ENCODE measurements around the gene VAMP2.
"Not testable (repeated sequence)": the region's sequence is repeated elsewhere in the genome, so short reads cannot be mapped to it uniquely, and the experiment has no call there.

GRCh38 chr17:8170186-8170585, 7.4 kb upstream of the VAMP2 start:
- TF ChIP-seq, protein P1, sequence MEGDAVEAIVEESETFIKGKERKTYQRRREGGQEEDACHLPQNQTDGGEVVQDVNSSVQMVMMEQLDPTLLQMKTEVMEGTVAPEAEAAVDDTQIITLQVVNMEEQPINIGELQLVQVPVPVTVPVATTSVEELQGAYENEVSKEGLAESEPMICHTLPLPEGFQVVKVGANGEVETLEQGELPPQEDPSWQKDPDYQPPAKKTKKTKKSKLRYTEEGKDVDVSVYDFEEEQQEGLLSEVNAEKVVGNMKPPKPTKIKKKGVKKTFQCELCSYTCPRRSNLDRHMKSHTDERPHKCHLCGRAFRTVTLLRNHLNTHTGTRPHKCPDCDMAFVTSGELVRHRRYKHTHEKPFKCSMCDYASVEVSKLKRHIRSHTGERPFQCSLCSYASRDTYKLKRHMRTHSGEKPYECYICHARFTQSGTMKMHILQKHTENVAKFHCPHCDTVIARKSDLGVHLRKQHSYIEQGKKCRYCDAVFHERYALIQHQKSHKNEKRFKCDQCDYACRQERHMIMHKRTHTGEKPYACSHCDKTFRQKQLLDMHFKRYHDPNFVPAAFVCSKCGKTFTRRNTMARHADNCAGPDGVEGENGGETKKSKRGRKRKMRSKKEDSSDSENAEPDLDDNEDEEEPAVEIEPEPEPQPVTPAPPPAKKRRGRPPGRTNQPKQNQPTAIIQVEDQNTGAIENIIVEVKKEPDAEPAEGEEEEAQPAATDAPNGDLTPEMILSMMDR (IDR thresholded peaks at IDR 0.05 in 2 of 3, conservative IDR thresholded peaks at IDR 0.05 in 1 of 3; ENCODE audit: control insufficient read depth in 2 of 3, extremely low read depth in 1 of 3, insufficient read depth in 1 of 3, low read depth in 3 of 3, low read length in 3 of 3): not testable (repeated sequence)
- TF ChIP-seq, protein P2, sequence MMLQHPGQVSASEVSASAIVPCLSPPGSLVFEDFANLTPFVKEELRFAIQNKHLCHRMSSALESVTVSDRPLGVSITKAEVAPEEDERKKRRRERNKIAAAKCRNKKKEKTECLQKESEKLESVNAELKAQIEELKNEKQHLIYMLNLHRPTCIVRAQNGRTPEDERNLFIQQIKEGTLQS (IDR thresholded peaks at IDR 0.05; ENCODE audit: borderline replicate concordance, extremely low read depth, low read depth, low read length): not testable (repeated sequence)
- TF ChIP-seq JUND (IDR thresholded peaks at IDR 0.05; ENCODE audit: low read depth, low read length); FOXM1 (IDR thresholded peaks at IDR 0.05; ENCODE audit: low read depth, low read length); GATAD2B (conservative IDR thresholded peaks at IDR 0.05; ENCODE audit: low read depth); SMC3 (IDR thresholded peaks at IDR 0.05; ENCODE audit: borderline replicate concordance, low read length); CREM (IDR thresholded peaks at IDR 0.05; ENCODE audit: low read depth); CHD4 (IDR thresholded peaks at IDR 0.05); SP1 (IDR thresholded peaks at IDR 0.05; ENCODE audit: low read depth, low read length); TAF1 (IDR thresholded peaks at IDR 0.05; ENCODE audit: borderline replicate concordance, low read depth, low read length); CREB1 (IDR thresholded peaks at IDR 0.05; ENCODE audit: low read depth); POLR2A (IDR thresholded peaks at IDR 0.05; ENCODE audit: low read depth, low read length); HDGF (IDR thresholded peaks at IDR 0.05): not testable (repeated sequence)

Measured in GM12878 (cell line).